CD4-positive, alpha-beta T cell treated with Interleukin-21 for 1 hour (primary cell): Measurements from ENCODE around the gene CERS6.
A peak's percentile ranks its signal among the peaks of the same experiment; 100 is the strongest.

Experiments used
- DNase-seq: peaks from one replicate; pipeline ENCODE4 v3.0.0-alpha.2; 2020

CERS6 gene

DNA sequence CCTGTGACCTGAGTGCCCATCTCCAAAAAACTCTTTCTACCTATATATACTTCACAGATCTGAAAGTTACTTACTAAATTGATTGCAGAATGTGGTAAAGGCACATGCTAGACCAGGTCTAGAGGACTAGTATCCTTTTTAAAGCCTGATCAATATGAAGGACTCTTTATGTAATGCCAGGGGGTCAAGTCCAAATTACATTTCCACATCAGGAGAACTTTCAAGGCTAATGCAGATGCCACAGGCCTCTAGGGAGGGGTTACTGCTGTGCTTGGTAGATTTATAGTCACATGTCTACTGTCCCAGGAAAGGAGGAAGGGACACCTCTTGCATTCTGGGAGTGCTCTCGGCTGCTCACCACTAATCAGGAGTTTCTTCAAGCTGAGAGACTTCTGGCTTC lies 227.9 kb downstream of the CERS6 start:
- no peak for DNase-seq

DNA sequence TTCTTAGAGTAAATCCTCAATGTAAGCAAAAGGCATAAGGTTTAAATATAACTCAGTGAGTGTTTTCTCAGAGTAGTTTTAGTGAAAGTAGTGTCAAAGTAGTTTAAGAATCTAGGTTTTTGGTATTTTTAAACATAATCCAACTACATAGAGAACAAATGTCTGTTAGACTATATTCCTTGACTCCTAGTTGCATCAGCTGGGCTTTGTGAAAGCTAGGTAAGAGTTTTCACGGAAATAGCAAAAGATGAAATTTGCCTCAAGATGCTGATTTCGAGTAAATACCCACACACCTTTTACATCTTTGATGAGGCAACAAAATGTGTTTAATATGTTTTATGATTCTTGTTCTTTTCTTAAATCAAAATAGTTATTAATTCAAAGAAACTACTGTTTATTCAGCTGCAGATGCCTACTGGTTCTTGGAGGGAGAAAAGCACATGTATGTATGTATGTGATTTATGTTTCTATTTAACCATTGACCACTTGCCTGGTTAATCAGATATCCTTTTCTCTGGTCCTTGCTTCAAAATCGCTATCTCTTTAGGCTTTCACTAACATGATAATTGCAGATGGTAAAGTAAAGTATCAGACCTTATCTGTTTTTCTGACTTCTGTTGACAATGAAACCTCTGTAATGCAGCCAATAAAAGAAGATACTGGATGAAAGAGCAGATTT lies 229.0 kb downstream of the CERS6 start:
- DNase-seq: no peak

GRCh38 chr2:168685600-168686451 lies 229.8 kb downstream of the CERS6 start:
- DNase-seq: no peak

GRCh38 chr2:168686452-168687191 lies 230.6 kb downstream of the CERS6 start:
- DNase-seq: no peak

DNA sequence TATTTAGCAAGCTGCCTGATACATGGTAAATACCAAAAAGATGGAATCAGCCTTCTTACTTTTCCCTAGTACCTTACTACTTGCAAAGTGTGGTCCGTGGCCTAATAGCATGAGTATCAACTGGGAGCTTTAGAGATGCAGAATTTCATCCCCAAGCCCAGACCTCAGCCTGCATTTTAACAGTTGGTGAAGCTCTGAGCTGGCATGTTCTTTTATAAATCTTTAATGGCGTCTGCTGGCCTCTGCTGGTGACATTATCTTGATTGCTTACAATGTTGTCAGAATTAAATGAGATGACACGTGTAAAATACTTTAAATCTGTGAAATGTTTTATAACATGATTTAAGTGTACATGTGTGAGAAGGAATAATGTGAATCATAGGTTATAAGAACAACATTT lies 231.2 kb downstream of the CERS6 start:
- peak; percentile 13 for DNase-seq

GRCh38 chr2:168690381-168690885 lies 234.4 kb downstream of the CERS6 start:
- DNase-seq: no peak

DNA sequence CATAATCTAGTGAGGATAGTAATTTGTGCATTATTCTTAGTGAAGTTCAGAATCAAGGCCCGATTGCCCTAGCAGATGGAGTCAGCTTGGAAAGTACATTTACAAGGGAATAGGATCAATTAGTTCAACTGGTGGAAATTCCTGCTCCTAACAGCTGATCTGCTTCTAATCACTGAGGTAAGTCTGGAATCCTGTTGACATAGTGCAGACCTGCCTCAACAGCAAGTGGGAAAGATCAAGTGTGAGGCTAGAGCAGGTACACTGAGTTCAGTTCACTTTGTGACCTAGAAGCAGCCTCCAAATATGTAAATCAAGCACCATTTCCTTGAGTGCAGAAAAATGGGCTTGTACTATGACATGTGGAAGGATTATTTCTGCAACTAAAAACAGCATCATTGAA lies 235.1 kb downstream of the CERS6 start:
- no peak for DNase-seq

DNA sequence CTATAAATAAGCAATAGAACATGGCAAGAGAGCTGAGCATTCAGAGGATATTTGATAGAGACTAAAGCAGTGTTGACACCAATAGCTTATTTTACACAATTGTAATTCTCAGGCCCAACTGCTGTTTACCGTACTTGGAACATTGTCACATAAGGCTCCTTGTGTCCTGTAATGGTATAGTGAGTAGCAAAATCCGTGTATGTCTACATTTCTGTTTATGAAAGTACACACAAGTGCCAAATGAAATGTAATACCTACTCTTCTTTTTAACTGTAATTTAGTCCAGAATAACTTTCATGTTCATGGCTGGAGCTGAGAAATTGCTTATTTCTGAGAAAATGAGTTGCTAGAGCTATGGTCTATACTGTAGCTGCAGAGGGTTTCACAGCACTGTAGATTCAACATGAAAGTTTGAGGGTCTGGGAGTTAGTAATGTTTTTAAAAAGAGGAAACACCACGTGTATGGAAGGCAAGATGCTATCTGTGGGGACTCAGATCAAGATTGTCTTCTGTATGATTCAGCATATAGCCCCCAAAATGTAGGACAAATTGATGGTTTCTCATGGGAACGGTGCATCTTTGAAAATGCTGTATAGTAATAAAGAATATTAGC lies 236.2 kb downstream of the CERS6 start:
- DNase-seq: no peak

DNA sequence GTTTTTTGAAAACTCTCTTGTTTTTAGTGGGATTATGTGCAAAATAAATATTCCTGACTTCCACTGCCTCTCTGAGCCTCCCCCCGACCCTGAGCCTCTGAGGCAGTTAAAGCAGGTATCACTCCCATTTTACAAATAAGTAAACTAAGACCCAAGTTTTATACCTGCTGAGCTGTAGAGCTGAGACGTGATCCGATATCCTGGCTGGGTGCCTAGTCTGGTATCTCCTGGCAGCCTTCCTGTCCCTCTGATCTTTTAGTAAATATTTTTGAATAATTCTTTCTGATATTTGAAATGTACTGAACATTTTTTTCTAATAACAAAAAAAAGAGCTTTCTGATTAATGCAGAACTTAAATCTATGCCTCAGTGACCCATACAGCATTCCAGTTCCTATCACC lies 238.1 kb downstream of the CERS6 start:
- DNase-seq: no peak

DNA sequence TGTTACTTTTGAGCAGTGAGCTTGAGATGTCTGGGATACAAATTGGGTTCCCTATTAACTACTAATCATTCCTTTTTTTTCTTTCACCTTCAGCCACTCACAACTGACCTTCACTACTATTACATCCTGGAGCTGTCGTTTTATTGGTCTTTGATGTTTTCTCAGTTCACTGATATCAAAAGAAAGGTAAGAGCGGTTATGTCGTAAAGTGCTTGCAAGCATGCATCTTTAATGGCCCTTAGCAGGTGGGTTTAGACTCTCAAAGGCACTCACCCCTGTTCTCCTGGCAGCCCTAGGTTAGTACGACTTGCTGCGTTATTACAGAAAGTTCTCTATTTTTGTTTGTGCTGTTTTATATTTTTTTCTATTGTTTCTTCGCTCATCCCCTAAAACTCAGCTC lies 238.8 kb downstream of the CERS6 start:
- no peak for DNase-seq

DNA sequence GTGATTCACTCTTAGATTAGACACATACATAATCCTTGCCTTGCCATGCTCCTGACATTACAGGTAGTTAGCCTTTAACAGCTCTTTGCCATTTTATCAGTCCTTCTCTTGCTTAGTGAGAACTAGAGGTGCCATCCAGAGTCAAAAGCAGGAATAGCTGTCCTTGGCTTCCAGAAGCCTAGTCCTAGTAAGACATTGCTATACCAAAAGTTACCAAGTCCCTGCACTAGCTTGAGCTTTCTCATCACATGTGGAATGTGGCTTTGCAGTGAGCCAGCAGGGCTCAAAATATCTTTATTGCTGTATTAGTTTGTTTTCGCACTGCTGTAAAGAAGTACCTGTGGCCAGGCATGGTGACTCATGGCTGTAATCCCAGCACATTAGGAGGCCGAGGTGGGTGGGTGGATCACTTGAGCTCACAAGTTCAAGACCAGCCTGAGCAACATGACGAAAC lies 241.6 kb downstream of the CERS6 start:
- DNase-seq: no peak

DNA sequence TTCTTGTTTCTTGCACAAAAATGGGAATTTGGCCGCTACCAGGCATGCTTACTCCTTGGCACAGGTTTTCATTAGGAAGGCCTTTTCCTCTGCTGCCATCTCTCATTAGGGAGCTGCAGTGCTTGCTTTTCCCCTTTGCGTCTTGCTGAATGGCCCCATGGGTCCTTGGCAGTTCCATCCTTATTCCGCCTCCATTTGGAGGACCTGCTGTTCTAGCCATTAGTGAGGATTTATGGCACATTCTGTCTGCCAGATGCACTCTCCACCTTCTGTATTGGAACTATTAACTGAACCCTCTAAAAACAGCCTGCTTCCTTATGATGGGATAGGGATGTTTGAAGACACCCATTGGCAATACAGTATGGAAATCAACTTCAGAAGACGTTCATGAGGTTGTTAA lies 242.9 kb downstream of the CERS6 start:
- no peak for DNase-seq

DNA sequence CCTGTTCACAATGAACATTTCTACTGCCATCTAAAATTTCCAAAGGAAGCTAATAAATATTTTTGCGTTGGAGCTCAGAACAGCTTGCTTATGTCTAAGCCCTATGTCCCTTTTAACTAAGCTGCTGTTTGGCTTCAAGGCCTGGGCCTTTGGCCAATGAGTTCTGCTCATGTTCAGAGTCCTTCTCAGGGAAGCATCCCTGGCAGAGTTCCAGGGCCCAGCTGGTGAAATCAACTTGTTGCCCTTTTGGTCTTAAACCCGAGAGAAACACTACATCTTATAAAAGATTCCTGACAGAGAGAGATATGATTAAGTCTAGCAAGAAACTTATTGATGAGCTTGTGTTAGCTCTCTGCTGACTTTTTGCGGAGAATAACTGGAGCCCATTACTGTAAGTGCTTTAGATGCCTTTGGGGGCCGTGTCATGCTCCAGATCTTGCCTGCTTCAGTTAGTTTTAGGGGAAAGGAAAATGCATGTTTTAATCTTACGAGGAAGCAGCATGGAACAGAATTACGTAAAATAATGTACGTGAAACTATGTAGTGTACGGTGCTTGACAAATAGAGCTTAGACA lies 243.9 kb downstream of the CERS6 start:
- DNase-seq: no peak

- DNase-seq: no peak
Observed at GRCh38 chr2:168700615-168701245, 244.7 kb downstream of the CERS6 start.

GRCh38 chr2:168702579-168702978 lies 246.5 kb downstream of the CERS6 start:
- no peak for DNase-seq

- DNase-seq: no peak
Observed at GRCh38 chr2:168703926-168704325, 247.9 kb downstream of the CERS6 start.

- peak; percentile 15 for DNase-seq
Observed at GRCh38 chr2:168705534-168706470, 249.7 kb downstream of the CERS6 start.

DNA sequence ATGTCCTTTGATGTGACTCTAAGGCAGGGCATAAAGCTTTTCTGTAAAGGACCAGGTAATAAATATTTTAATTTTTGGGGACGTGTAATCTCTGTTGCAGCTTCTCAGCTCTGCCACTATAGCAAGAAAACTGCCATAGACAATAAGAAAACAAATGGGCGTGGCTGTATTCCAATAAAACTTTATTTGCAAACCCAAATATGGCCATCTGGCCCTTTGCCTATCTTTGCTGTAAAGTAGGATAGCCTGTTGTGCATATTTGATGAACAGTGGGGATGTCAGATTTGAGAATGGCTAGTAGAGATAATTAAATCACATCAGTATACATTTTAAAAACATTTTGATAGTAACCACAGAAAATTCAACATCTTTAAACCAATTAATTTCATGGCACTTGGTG lies 250.7 kb downstream of the CERS6 start:
- no peak for DNase-seq

- DNase-seq: no peak
Observed at GRCh38 chr2:168708080-168708479, 252.0 kb downstream of the CERS6 start.

- DNase-seq: no peak
Observed at GRCh38 chr2:168710754-168711467, 254.8 kb downstream of the CERS6 start.
